NCI-H69 (cell line): Measurements from ENCODE around the gene COL23A1.
A peak's percentile ranks its signal among the peaks of the same experiment; 100 is the strongest.

Experiments used
- DNase-seq: peaks from one replicate; lab custom pipeline; 2025; lab: John Stamatoyannopoulos, UW

The COL23A1 gene

DNA sequence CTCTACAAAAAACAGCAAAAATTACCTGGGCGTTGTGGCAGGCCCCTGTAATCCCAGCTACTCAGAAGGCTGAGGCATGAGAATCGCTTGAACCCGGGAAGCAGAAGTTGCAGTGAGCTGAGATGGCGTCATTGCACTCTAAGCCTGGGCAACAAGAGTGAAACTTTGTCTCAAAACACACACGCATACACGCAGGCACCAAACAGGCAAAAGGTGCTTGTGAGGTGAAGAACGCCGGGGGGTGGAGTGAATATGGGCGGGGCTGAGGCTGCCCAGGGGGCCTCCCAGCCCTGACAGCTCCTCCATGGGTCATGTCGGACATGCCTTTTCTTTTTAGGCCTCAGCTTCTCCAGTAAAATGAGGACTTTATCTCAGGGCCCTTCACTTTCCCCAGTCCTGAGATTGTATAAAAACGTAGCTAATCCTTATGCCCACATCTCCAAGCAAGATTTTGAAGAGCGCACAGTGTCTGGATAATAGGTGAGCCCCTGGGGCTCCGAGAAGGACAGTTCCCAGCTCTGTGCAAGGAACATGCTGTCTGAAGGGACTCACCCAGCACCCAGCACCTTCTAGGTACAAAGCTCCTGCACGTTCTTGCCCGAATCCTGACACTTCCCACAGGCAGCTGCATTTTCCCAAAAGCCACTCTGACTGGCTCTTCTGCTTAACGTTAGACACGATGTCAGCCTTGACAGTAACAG, 168.3 kb downstream of the COL23A1 start:
- no peak for DNase-seq

DNA sequence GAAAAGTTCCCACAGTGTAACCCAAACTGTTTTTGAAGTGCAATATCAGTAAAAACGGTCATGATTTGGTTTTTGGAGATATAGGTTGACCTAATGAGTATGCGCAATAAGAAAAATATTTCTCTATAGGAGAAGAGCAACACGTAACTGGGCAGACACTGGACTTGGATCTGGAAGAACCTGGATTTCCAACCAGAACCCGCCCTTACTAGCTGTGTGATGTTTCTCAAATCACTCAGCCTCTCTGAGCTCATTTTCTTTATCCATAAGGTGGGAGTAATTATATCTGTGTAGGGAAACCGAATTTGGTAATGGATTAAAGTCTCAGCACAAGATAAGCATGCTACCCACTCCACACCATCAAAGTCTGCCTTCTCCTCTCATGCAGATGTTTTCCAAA, 169.1 kb downstream of the COL23A1 start:
- DNase-seq = no peak

DNA sequence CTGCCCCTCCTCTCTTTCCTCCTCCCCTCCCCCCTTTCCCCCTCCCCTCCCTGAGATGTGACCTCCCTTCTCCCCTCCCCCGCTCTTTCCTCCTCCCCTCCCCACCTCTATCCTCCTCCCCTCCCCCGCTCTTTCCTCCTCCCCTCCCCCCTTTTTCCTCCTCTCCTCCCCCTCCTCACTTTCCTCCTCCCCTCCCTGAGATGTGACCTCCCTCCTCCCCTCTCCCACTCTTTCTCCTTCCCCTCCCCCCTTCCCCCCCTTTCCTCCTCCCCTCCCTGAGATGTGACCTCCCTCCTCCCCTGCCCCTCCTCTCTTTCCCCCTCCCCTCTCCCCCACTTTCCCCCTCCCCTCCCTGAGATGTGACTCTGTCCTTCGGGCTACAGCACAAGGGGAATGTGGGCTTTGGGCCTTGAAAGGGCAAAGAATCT, 169.8 kb downstream of the COL23A1 start:
- no peak for DNase-seq

DNA sequence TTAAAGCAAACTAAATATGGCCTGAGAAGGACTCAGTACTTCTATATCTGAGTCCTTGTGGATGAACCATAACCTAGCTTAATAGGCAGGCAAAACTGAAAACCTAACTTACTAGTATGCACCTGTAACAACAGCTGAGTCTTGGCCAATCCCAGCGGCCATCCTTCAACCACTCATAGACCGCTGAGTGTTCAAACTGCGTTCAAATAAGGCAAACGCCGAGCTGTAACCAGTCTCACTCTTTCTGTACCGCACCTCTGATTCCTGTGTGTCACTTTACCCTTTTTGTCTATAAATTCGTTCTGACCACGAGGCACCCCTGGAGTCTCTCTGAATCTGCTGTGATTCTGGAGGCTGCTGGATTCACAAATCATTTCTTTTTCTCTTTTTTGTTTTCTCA, 170.5 kb downstream of the COL23A1 start:
- DNase-seq = no peak

DNA sequence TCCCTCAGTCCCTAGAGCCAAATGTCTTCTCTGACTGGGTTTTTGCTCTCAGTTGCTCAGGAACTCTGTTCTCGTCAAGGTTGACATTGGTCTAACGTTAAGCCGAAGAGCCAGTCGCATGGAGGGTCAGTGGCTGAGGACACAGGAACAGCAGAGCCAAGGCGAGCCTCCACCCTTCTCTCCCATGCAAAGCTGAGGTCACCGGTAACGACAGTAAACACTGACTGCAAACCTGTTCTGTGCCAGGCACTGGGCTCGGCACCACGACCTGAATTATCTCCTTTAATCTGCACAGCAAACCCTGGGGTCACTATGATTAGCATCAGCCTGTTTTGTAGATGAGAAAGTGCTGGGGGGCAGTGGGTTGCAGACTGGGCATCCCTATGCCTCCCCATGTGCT, 171.0 kb downstream of the COL23A1 start:
- no peak for DNase-seq

DNA sequence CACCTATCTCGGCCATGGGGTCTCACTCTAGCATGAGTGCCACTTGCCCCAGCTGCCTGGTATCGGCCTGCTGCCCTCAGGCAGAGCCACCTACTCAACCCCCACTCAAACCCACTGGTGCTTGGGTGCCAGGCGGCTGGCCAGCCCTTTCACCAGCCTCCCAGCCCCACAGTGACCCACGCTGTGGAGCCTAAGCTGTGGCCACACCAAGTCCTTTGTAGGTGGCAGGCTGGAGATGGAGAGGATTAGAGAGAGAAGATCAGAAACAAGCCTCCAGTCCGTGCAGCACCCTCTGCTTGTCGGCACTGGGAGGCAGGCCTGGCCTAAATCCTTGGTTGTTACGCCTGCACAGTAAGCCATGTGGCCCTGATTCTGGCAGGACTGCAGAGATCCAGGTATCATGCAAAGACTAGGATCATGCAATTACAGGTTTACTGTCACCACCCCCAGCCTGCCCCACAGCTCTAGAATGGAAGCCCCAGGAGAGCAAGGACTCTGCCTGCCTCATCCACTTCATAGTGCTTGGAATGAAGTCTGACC, 171.7 kb downstream of the COL23A1 start:
- DNase-seq = no peak

DNA sequence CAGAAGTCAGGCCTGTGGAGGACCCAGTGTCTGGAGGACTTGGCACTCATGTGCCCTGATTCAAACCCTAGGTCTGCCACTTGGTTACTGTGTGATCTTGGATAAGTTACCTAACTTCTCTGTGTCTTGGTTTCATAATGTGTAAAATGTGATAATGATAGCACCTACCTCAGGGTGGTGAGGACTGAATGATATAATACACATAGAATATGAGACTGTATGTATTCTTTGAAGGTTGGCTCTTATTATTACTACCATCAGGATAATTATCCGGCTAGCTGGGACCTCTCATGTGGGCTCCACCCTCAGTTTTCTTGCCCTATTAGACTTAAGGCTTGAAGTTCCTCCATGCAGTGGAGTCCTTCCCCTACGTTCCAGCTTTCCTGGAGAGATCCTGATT, 172.2 kb downstream of the COL23A1 start:
- DNase-seq = no peak

DNA sequence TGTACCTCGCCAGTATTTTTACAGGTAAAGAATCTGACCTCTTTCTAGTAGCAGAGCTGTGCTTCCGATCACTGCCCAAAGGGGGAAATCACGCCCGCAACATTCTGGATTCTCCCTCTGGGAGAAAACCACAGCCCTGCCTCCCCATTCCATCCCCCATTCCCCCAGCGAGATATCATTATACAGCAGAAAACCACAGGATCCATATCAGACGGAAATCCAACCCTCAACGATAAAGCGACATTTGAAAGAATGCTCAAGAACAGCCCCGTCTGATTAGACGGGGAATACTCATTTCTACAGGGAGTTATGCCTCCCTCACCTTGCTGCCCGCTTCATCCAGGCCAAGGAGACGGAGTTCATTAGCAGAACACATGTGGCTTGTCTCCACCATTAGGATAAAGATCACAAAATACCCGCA, 172.8 kb downstream of the COL23A1 start:
- DNase-seq = no peak

DNA sequence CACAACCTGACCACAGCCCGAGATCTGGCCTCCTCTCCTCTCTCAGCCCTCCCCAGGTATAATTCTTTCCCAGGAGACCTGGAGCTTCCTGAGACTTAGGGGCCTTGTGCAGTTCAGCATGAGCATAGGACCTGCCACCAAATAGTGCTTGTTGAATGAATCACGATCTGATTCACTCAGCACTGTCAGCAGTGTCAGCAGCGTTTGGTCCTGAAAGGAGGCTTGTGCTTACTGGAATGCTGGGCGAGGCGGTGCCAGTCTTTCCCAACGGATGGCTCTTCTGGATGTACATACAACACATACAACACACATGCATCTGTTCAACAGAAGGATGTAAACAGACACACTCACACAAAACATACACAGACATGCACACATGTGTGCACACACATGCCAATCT, 173.3 kb downstream of the COL23A1 start:
- no peak for DNase-seq

DNA sequence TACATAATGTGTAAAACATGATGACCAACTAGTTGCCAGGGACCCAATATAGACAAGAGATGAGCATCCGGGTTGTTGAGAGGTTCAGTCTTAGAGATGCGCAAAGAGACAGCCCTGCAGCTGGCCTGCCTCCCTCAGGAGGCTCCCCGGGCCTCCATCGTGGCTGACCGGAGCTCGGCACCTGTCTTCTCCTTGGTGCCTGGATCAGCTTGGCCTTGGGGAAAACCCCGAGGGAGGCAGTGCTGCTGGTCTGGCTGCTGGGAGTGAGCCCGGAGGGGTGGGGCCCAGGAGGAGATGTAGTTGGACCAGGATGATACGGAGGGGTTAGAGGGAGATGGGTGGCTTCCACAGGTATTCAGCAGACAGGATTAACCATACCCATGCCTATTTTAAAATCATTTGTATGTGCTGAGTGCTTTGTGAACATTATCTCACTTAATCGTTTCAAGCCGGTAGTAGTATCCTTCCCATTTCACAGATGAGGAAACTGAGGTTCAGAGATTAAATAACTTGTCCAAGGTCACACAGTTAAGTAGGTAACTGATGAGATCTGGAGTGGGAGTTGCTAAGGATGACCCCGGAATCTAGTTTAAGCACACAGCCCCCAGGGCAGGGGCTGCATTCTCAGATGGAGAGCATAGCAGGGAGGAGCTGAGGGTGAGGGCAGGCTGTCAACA, 173.8 kb downstream of the COL23A1 start:
- DNase-seq = no peak

DNA sequence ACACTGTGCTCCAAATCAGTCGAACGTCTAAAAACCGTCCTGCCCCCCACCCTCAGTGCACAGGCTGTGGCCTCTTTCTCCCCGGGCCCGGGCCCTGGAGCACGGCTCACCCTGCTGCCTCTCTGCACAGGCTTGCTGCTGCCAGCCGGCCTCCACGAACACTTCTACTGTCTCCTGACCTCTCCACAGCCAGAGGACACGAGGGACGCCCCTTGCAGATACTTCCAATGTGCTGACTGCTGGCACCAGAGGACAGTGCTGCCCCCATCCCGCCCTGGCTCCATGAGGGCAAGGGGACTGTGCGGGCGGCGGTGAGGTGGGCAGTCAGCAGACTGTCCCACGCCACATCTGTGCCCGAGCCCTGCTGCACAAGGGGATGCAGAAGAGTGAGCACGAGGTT, 174.8 kb downstream of the COL23A1 start:
- no peak for DNase-seq

DNA sequence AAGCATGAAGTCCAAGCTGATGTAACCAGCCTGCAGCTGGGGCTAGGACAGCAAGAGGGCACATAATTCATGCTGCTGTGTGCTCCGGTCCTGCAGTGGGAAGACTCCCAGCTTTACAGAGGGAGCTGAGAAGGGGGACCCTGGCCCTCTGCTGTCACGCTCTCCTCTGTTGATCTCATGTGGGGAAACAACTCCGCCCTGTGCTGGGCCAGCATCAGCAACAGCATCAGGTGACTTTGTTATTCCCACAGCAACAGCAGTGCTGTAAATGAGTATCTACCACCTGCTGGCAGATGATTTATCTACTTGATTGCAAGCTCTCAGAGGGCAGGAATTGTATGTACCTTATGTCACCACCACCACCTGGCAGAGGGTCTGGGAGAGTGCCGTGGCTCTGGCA, 176.2 kb downstream of the COL23A1 start:
- DNase-seq = no peak

DNA sequence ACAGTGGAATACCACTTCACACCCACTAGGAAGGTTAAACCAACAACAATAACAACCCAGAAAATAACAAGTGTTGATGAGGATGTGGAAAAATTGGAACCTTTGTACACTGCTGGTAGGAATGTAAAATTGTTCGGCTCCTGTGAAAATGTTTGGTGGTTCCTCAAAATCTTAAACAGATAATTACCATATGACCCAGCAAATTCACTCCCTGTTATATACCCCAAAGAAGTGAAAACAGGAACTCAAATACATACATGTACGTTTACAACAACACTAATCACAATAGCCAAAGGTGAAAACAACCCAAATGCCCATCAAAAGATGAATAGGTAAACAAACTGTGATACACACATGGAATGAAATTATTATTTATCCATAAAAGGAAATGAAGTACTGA, 179.1 kb downstream of the COL23A1 start:
- no peak for DNase-seq

DNA sequence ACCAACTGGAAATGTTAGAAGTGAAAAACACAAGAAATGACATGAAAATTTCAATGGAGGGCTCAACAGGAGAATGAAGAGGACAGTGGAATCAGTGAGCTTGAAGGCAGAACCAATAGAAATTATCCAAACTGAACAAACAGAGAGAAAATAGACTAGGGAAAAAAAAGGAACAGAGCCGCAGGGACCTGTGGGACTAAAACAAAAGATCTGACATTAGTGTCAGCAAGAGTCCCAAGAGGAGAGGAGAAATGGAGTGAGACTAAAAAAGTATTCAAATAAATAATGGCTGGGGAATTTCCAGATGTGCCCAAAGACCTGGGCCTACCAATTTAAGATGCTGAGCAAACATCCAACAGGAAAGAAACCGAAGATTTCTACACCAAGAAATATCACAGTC, 182.5 kb downstream of the COL23A1 start:
- DNase-seq = no peak

DNA sequence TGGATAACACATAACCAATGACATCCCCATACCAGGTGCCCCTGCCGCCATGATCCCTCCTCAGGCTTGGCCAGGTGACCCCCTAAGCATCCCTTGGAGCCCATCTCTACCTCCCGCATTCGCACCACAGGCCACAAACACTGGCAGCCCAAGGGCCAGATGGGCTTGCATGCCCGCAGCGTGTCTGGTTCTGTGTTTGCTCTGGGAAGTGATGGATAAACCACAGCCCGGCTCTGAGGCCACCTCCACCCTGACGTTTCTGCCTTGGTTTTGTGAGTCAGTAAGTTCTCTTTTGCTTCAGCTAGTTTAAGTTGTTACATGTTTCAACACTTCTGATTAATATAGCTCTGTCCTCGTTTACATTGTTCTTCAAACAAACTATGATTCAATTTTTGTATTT, 185.2 kb downstream of the COL23A1 start:
- no peak for DNase-seq

DNA sequence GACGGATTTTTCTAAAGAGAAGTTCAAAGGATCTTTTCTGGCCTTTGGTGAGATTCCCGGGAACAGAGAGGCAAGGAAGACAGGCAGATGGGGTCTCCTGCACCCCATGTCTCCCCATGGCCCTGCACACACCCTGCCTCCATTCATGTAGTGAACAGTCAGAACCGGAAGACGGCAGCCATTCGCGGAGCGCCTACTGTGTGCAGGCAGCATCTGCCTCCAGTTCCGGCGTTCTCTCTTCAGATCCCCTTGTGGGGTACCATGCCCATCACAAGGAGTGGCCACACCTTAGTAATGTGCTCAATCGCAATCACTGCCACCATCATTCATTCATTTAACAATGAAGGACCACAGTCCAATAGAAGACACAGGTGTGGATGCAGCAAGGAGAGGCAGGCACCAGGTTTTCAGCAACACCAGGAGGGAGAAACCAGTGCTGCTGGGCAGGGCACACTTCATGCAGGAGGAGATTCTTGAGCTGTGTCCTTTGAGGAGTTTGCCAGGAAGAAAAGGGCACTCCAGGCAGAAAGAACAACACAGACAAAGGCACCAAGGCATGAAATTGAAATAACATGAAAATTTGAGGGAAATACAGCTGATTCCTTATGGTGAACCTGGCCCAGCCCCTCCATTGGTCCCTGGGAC, 186.1 kb downstream of the COL23A1 start:
- no peak for DNase-seq

DNA sequence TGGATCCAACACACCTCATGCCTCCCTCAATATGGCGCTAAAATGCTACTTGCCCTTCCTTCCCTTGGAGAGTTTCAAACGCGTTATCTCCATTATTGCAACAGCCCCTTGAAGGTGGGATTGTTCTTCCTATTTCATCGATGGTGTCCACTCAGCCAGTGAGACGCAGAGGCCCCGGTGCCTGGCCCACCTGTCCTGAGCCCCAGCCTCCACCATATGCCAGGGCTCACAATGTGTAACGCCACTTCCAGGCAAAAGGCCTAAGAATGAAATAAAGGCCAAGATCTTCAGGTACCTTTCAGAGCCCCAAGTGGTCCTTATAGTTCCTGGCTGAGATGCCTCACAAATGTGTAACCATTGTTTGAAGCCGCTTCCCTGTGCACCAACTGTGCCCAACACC, 186.8 kb downstream of the COL23A1 start:
- no peak for DNase-seq

DNA sequence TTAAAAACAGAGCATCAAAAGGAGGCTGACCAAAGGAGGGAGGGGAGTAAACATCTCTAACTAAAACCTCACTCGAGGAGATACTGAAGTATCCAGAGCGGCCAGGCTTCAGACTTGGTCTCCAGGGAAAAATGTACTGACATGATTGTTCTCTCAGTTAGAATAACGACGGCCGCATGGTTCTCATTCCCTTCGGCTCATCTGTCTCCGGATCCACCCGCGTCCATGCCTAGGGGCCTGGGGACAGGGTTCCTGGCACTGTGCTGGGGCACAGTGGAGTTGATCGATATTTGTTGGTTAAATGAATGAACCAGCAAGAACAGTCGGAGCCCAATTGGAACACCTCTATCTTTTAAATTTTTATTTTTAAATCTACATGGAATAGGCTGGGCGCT, 190.5 kb downstream of the COL23A1 start:
- DNase-seq = no peak

DNA sequence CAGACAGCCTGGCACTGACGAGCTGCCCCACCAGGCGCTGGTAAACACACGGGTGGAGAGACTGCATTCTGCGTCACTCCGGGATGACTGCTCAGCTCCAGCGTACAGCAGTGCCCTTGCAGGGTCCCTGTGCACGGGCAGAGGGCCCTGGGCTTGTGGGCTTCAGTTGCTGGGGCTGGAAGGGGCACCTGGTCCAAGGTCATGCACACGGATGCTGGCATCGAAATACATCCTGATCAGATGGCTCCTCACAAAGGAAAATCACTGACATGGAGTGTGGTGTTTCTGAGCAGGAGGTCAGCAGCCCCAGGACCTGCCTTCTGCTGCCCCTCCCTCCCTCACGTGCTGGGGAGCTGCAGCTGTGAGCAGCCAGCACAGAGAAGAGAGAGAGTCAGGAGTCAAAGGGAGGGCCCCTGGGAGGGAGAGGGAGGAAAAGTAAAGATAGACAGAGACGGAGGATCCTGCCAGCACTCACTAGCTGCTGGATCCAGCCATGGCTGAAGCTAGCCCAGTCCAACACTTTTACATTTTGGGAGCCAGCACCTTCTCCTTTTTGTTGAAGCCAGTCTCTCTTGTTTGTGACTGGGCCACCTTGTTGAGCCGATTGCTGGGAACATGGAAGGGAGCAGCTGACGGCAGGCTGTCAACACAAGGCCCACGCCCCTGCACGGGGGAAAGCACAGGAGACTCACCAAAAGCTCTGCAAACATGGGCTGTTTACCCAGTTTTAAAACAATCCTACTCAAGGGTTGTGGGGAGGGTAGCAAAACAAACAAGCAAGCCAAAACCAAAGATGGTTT, 191.1 kb downstream of the COL23A1 start:
- DNase-seq = peak; percentile 33

DNA sequence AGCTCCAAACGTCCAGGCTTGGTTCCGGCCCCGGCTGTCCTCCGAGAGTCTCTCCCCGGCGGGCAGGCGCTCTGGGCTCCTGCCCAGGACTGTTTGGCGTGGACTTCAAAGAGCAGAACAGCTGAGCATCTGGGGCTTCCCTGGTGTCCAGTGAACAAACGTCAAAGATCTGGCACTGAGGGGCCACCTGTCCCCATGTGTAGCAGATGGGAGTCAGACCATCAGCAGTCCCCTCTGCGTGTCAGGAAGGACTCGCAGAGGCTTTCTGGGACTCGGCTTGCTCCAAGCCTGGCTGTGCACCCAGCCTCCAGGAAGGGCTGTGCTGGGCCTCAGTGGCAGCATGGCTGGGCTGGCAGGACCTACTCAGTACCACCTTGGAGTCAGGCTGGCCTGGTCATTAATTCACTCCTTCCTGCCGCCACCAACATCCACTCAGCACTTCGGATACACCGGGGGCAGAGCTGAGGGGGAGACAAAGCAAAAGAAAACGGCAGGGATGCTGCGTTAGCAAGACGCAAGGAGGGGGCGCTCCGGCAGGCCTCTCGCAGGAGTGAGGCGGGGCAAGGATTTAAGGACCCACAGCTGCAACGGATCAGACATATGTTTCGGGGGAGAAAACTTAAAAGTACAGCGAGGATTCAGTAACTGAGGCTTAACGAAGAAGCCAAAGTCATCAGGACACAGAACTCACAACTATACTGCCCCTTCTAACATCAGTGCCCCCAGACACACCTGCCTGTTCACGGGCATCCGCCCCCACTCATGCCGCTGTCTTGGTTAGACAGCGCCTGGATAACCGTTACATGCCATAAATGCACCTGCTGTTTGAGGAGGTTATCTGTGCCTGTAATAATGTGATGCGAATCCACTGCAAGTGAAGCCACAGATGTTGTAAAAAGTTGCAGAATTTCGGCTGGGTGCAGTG, 193.1 kb downstream of the COL23A1 start:
- DNase-seq = no peak

DNA sequence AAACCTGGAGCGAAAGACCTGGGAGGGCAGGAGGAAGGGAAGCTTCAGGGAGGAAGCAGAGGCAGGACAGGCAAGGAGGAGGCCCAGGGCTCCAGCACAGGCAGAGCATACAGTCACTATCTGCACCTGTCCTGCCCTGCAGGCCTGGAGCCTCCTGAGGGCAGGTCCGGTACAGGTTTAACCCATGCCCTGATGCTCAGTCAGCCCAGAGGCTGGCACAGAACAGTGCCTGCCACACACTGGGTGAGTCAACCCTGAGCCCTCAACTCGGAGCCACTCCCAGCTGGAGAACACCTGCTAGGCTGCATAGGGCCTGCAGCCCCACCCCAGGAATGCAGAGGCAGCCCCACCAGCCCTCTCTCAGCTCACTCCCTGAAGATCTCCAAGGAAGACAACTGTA, 196.1 kb downstream of the COL23A1 start:
- no peak for DNase-seq
